C4-2B (cell line): ENCODE measurements around the gene DUOX1.
A peak's percentile ranks its signal among the peaks of the same experiment; 100 is the strongest.

ENCODE experiments used
- ZFX ChIP-seq: fragments of 450-650 bp; IDR thresholded peaks from 2 replicates; pipeline ENCODE4 v1.6.1; 2017
- TF ChIP-seq, protein P1 (sequence below): fragments of 450-650 bp; conservative IDR thresholded peaks from 2 replicates; pipeline ENCODE4 v1.5.1; 2017; ENCODE audit warnings: mild to moderate bottlenecking

DNA sequence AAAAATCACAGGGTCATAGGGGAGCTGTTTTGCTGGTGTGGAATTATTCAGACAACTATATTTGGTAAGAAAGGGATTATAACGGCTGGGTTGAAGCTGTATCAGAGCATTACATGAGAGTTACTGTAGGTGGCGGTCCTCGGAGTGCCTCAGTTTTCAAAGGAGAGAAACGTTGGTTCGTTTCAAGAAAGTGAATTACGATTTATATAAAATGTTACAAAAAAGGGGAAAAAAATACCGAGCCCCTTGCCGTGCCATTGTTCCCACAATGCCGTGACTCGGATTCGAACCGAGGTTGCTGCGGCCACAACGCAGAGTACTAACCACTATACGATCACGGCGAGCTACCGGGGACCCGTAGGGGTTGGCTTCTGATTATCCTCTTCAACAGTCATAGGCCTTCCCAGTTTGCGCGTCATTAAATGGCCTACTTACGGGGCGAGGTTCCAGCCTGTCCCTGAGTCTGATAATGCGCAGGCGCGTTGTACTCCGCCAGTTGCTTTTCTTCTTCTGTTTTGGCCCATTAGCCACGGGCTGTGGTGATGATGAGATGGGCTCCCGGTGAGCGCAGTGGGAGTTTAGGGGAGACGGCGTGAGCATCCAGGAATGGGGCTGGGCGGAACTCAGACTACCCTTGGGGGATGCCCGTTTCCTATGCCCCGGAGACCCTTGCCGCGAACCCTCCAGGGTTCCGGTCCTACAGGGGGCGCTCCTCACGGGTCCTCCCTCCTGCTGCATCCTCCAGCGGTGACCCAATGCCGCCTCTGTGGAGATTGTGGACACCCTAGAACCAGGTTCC is 68.7 kb downstream of the DUOX1 start:
- TF ChIP-seq, protein P1, sequence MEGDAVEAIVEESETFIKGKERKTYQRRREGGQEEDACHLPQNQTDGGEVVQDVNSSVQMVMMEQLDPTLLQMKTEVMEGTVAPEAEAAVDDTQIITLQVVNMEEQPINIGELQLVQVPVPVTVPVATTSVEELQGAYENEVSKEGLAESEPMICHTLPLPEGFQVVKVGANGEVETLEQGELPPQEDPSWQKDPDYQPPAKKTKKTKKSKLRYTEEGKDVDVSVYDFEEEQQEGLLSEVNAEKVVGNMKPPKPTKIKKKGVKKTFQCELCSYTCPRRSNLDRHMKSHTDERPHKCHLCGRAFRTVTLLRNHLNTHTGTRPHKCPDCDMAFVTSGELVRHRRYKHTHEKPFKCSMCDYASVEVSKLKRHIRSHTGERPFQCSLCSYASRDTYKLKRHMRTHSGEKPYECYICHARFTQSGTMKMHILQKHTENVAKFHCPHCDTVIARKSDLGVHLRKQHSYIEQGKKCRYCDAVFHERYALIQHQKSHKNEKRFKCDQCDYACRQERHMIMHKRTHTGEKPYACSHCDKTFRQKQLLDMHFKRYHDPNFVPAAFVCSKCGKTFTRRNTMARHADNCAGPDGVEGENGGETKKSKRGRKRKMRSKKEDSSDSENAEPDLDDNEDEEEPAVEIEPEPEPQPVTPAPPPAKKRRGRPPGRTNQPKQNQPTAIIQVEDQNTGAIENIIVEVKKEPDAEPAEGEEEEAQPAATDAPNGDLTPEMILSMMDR, result peak; percentile 93
- no peak for TF ChIP-seq ZFX
